HCT116 (cell line): Measurements from ENCODE around the gene TTC32. TPM values are rescaled to one million over a fixed set of nuclear protein-coding genes. Genes with fewer than 3 reads are reported as not detected.

Experiments
- ATAC-seq: fragments of 200-7000 bp; cut with Tn5 transposase; 2 replicates; pipeline ENCODE4 v1.9.1; 2020; ENCODE audit warnings: mild to moderate bottlenecking, moderate library complexity
- BruUV-seq: library from RNA; stranded (reverse); fragments of 400-500 nt; replicated peaks from 2 replicates; lab custom pipeline; 2021; lab: Mats Ljungman, UMichigan
- CTCF ChIA-PET: fragments of 300-600 bp; sonication (Branson Sonifier 250); formaldehyde crosslinking; loops from one replicate; lab custom pipeline; 2021; ENCODE audit warnings: antibody characterized with exemption; lab: Charles Lee
- POLR2A ChIA-PET: fragments of 300-600, 350-600 bp; sonication (Branson Sonifier 250); formaldehyde crosslinking; loops from one replicate; lab custom pipeline; 2021; ENCODE audit warnings: antibody characterized with exemption; lab: Charles Lee
- RAD21 ChIA-PET, 2 experiments: fragments of 300-600 bp; sonication (Branson Sonifier 250); formaldehyde crosslinking; loops; one replicate each; lab custom pipeline; 2023; ENCODE audit warnings: low total read pairs in 2 of 2; ENCODE audit not compliant: uncharacterized antibody in 2 of 2, unreplicated experiment in 2 of 2, low non-redundant PET in 1 of 2; lab: Charles Lee
- DNase-seq: peaks from one replicate; pipeline ENCODE4 v3.0.0-alpha.2; 2010; ENCODE audit warnings: low read depth, low spot score
- H2AFZ ChIP-seq: fragments of 200-600 bp; shearing (Covaris generic), sonication (generic); 2 replicates; pipeline ENCODE4 v1.6.1; 2017; ENCODE audit warnings: low read depth, mixed run types, mixed read lengths, antibody characterized with exemption, low read length; ENCODE audit not compliant: poor library complexity, severe bottlenecking
- H3K27ac ChIP-seq: 2 replicates; pipeline ENCODE4 v1.5.1; 2012; ENCODE audit warnings: low read depth, low read length
- H3K27me3 ChIP-seq: fragments of 200-600 bp; sonication (generic); 2 replicates; pipeline ENCODE4 v1.6.1; 2016; ENCODE audit warnings: mixed run types, low read length, mixed read lengths; ENCODE audit not compliant: insufficient read depth
- H3K36me3 ChIP-seq, 2 experiments: fragments of 200-500 bp in 1 of 2; fragments of 200-600 bp in 1 of 2; sonication (Bioruptor generic) in 1 of 2; sonication (generic) in 1 of 2; 2 replicates each; pipeline versions ENCODE4 v1.5.1 to v1.6.1; 2014 to 2016; ENCODE audit warnings: low read length in 2 of 2, inconsistent platforms in 1 of 2, mixed read lengths in 1 of 2, mixed run types in 1 of 2; ENCODE audit not compliant: insufficient read depth in 2 of 2, control insufficient read depth in 1 of 2
- H3K4me1 ChIP-seq, 2 experiments: fragments of 200-600 bp in 1 of 2; sonication (generic) in 1 of 2; 2 replicates each; pipeline versions ENCODE4 v1.5.1 to v1.6.1; 2012 to 2017; ENCODE audit warnings: low read length in 2 of 2, inconsistent platforms in 1 of 2, mild to moderate bottlenecking in 1 of 2, mixed read lengths in 1 of 2, mixed run types in 1 of 2, moderate library complexity in 1 of 2; ENCODE audit not compliant: insufficient read depth in 2 of 2, control insufficient read depth in 1 of 2
- H3K4me2 ChIP-seq: fragments of 200-600 bp; sonication (generic); 2 replicates; pipeline ENCODE4 v1.6.1; 2017; ENCODE audit warnings: mixed run types, low read length, mixed read lengths
- H3K4me3 ChIP-seq, 2 experiments: fragments of 200-600 bp in 1 of 2; sonication (generic) in 1 of 2; replicated peaks in 1 of 2; 2 replicates each; pipeline ENCODE4 v1.5.1; 2011 to 2016; ENCODE audit warnings: low read length in 2 of 2, control low read depth in 1 of 2, low read depth in 1 of 2, mild to moderate bottlenecking in 1 of 2, mixed read lengths in 1 of 2, mixed run types in 1 of 2
- H3K79me2 ChIP-seq: fragments of 200-600 bp; sonication (generic); 2 replicates; pipeline ENCODE4 v1.6.1; 2017; ENCODE audit warnings: mild to moderate bottlenecking, mixed run types, low read length, moderate library complexity, mixed read lengths; ENCODE audit not compliant: insufficient read depth
- H3K9ac ChIP-seq: fragments of 200-600 bp; sonication (generic); 2 replicates; pipeline ENCODE4 v1.6.1; 2016; ENCODE audit warnings: low read length, mixed read lengths
- H3K9me2 ChIP-seq: fragments of 200-600 bp; sonication (generic), shearing (Covaris generic); 2 replicates; pipeline ENCODE4 v1.6.1; 2017; ENCODE audit warnings: mixed run types, mild to moderate bottlenecking, moderate library complexity; ENCODE audit not compliant: insufficient read depth
- H3K9me3 ChIP-seq, 2 experiments: fragments of 200-500 bp in 1 of 2; fragments of 200-600 bp in 1 of 2; sonication (Bioruptor generic) in 1 of 2; sonication (generic) in 1 of 2; 2 replicates each; pipeline ENCODE4 v1.6.1; 2014 to 2017; ENCODE audit warnings: low read length in 2 of 2, mixed read lengths in 2 of 2, inconsistent platforms in 1 of 2, low read depth in 1 of 2, mild to moderate bottlenecking in 1 of 2, mixed run types in 1 of 2, moderate library complexity in 1 of 2; ENCODE audit not compliant: control insufficient read depth in 1 of 2, insufficient read depth in 1 of 2
- H4K20me1 ChIP-seq: fragments of 200-600 bp; sonication (generic), shearing (Covaris generic); 2 replicates; pipeline ENCODE4 v1.6.1; 2017; ENCODE audit warnings: mixed run types, mild to moderate bottlenecking, moderate library complexity; ENCODE audit not compliant: insufficient read depth
- ATF3 ChIP-seq: IDR thresholded peaks from 2 replicates; pipeline ENCODE4 v1.6.1; 2012
- CEBPB ChIP-seq: IDR thresholded peaks from 2 replicates; pipeline ENCODE4 v1.6.1; 2012; ENCODE audit warnings: low read depth
- EGR1 ChIP-seq: IDR thresholded peaks from 2 replicates; pipeline ENCODE4 v1.6.1; 2012; ENCODE audit warnings: low read depth
- ELF1 ChIP-seq: IDR thresholded peaks from 2 replicates; pipeline ENCODE4 v1.6.1; 2012; ENCODE audit warnings: low read depth, borderline replicate concordance
- SP1 ChIP-seq: IDR thresholded peaks from 2 replicates; pipeline ENCODE4 v1.6.1; 2012; ENCODE audit warnings: low read depth
- TCF7L2 ChIP-seq: IDR thresholded peaks from 2 replicates; pipeline ENCODE4 v1.7.0; 2011; ENCODE audit warnings: borderline replicate concordance, inconsistent platforms; ENCODE audit not compliant: insufficient read depth, insufficient read length; ENCODE audit errors: extremely low read depth
- YY1 ChIP-seq: IDR thresholded peaks from 2 replicates; pipeline ENCODE4 v1.6.1; 2011; ENCODE audit warnings: low read length, low read depth, moderate library complexity, mild to moderate bottlenecking; ENCODE audit not compliant: insufficient replicate concordance; ENCODE audit errors: extremely low read depth
- ZBTB33 ChIP-seq: IDR thresholded peaks from 2 replicates; pipeline ENCODE4 v1.6.1; 2011; ENCODE audit warnings: mild to moderate bottlenecking, low read length, moderate library complexity; ENCODE audit not compliant: insufficient replicate concordance; ENCODE audit errors: extremely low read depth
- intact Hi-C: fragments of 100-400 bp; cut with micrococcal nuclease; formaldehyde crosslinking; loops from 2 replicates; pipeline ENCODE4 v1.10.0; 2022
- total RNA-seq: library from RNA; stranded (reverse); gene quantifications from one replicate; pipeline ENCODE4 v1.2.1, GENCODE V29; 2021; ENCODE audit not compliant: unreplicated experiment

The TTC32 gene
- total RNA-seq, 1 experiment from 2014 or later: 6.3 TPM

DNA sequence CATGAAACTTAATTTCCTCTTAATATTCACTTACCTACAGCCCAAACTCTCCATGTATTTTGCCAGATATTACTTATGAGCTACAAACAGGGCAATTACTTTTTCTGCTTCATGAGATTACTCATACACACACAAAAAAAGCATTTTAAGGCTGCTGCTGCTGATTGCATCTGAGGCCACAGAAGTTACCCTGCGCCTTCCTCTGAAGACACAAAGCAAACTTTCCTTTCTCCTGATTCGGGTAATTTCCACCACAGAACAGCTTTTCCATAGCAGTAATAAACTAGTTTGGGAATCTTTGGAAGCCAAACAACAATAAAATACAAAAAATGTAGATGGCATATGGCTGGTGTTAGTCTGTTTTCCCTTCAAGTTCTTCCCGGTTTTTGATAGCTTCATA, 6.2 kb downstream of the TTC32 start (continued):
- TF ChIP-seq TCF7L2 (no peak), CEBPB (no peak), SP1 (no peak)

DNA sequence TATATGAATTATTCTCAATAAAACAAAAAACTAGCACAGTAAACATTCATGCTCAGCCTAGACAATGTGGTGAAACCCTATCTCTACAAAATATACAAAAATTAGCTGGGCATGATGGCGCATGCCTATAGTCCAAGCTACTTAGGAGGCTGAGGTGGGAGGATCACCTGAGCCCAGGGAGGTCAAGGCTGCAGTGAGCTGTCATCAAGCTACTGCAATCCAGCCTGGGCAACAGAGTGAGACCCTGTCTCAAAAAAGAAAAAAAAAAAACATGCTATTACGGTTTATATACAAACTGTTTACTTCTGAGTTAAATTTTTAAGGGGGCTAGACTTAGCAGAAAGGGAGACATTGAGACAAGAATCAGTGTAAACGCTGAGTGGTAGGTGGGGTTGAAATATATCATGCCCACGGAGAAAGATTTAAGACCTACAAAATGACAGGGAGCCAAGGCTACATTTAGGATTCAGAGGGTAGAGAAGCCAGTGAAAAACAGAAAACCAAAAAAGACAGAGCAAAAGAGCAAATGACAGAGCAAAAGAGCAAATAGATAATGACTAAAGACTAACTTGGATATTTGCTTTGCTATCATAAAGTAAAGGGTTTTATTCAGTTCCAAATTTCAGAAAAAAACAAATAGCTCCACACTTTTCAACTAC, 7.5 kb downstream of the TTC32 start:
- ATAC-seq (no peak), DNase-seq (no peak)
- intact Hi-C loops: no loop called here
- peaks cover 21% of the 10 kb centered on the region for H3K79me2 ChIP-seq
- H3K4me3 ChIP-seq: no peak overlapping the region
- POLR2A ChIA-PET: no interaction called here
- no peaks in the 10 kb centered on the region for H3K27me3 ChIP-seq
- H3K36me3 ChIP-seq: no peaks in the 10 kb centered on the region
- H3K9me2 ChIP-seq: no peaks in the 10 kb centered on the region
- no peak overlapping the region for H3K27ac ChIP-seq
- TF ChIP-seq ELF1 (no peak), ZBTB33 (no peak), EGR1 (no peak), TCF7L2 (no peak), ATF3 (no peak), YY1 (no peak)
- no TSS peak for BruUV-seq
- H3K9me3 ChIP-seq: no peaks in the 10 kb centered on the region
- H3K4me2 ChIP-seq: no peak overlapping the region
- RAD21 ChIA-PET: no interaction called here
- H4K20me1 ChIP-seq: no peaks in the 10 kb centered on the region
- CTCF ChIA-PET: no interaction called here
- H2AFZ ChIP-seq: no peak overlapping the region
- no peaks in the 10 kb centered on the region for H3K4me1 ChIP-seq
- no peak overlapping the region for H3K9ac ChIP-seq
